Myocyte (in vitro differentiated cells): Measurements from ENCODE around the gene ERICH3. TPM values are rescaled to one million over a fixed set of nuclear protein-coding genes. Genes with fewer than 3 reads are reported as not detected.

Experiments
- DNase-seq: peaks from one replicate; pipeline ENCODE4 v3.0.0-alpha.2; 2012; ENCODE audit warnings: low read depth
- total RNA-seq: library from RNA; depleted of rRNA; stranded (reverse); fragments of >200 nt; gene quantifications from 2 replicates; pipeline ENCODE4 v1.2.3, GENCODE V29; 2014

ERICH3 gene
- total RNA-seq, 1 donor from 2014 or later: not detected

DNA sequence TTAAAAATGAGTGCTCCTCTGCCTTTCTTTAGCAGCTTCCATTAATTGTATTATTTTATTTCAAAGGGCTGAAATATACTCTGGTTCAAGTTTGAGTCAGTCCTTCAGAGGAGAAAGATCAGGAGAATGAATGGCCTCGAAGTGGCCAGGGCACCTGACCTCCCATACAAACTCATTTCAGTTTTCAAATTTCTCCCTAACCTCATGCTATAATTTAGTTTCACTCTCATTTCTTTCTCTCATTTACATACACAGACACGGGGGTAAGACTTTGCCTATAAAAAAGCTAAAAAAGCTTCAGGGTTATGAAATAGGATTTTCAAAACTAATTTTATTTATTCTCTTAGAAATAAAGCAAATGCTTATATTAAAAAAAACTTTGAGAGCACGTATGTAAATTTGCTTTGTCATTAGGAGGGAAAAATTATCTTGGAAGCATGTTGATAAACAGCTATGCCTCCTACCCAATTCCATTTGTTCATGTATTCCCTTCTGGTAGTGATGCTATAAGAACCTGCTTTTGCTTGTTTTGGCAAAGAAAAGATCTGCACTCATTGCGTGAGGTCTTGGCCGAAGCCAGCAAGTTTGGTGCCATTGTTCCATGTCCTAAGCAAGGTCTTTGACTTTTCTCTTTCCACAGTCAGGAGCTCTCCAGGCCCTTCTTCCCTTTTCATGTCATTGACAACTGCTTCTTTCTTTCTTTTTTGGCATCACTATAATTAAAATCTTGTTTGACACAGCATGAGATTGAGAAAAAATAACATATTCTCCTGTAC is 80.8 kb downstream of the ERICH3 start:
- no peak for DNase-seq

DNA sequence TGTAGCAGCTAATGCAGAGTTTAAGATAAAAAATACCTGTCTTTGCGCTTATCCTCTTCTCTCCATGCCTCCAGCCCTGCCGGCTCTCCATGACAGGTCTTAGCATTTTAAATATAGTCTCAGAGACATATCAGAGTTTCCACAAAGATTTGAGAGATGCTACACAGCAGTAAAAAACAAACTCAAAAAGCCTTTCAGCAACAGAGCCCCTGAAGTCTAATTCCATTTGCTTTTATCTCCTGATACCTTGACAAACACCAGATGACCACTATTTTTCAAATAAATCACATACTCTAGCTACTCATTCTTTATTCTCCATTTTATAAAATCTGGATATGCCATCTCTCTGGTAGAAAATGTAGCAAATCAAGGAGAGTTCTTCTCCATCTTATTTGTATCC is 81.6 kb downstream of the ERICH3 start:
- no peak for DNase-seq

DNA sequence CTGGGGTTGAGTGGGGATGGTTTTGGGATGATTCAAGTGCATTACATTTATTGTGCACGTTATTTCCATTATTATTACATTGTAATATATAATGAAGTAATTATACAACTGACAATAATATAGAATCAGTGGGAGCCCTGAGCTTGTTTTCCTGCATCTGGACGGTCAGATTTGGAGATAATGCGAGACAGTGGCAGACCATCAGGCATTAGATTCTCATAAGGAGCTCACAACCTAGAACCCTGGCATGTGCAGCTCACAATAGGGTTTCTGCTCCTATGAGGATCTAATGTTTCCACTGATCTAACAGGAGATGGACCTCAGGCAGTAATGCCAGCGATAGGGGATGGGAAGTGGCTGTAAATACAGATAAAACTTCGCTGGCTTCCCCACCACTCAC is 83.3 kb downstream of the ERICH3 start:
- DNase-seq: no peak

DNA sequence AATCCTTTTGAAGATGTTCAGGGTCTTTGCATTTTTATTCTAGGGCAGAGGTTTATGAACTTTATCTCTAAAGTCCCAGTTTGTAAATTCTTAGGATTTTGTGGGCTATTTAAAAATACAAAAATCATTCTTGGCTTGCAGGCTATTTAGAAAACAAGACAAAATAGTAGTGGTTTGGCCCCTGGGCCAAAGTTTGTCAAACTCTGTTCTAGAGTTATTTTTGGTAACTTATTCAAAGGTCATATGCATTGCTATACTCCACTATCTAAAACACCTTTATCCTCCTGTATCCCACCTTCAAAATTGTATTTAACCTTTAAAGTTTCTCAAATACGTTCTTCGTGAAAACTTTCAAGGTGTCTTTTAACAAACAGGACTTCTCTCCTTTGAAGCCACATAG is 85.7 kb downstream of the ERICH3 start:
- no peak for DNase-seq

DNA sequence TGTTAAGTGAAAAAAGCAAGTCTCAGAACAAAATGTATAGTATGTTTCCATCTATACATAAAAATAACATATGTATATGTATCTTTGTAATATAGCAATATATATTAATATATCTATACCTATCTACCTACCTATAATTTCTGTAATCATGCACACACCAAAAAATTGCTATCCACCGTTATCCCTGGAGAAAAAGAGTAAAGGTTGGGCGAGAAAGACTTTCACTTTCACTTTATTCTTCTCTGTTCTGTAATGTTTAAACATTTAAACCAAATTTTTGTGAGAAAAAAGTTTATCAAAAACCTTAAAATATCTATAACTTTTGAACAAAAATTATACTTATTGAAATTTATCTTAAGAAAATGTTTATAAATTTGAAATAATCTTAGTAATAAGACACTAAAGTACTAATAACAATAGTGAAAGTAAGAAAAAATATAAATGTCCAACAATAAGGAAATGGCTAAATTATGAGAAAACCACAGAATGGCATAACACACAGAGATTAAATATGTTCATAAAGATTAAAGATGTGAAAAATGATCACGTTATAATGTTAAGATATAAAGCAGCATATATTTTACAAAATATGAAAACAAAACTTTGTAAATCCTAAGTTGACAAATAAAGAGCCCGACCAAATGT is 87.2 kb downstream of the ERICH3 start:
- peak; percentile 6 for DNase-seq

DNA sequence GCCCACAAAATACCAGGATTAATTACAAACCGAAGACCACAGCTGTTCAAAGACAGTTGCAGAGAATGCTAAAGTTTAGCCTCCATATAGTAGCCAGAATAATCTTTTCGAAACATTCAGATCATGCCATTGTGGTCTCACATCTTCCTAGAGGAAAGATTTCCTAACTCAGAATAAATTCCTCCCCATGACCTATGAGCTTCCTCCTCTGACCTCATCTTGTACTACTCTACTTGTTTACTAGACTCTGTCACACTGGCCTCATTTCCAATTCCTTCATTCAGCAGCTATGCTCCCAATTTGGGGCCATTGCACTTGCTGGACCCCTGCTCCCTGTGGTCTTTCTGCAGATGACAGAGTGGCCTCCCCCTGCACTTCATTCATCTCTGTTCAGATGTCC is 89.4 kb downstream of the ERICH3 start:
- peak; percentile 4 for DNase-seq

DNA sequence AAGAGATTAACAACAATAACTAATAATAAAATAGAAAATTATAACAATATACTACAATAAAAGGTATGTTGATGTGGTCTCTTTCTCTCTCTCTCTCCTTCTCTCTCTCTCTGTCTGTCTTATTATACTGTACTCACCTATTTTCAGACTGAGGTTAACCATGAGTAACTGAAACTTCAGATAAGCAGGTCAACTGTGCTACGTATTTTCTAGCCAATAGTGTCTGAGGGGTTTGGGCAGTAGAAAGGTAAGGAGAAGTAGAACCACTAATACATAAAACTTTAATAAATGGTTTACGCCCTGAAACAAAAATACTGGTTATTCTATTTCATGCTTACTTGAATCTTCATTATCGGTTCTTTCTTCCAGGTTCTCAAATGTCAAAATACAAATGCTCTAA is 90.2 kb downstream of the ERICH3 start:
- DNase-seq: no peak

DNA sequence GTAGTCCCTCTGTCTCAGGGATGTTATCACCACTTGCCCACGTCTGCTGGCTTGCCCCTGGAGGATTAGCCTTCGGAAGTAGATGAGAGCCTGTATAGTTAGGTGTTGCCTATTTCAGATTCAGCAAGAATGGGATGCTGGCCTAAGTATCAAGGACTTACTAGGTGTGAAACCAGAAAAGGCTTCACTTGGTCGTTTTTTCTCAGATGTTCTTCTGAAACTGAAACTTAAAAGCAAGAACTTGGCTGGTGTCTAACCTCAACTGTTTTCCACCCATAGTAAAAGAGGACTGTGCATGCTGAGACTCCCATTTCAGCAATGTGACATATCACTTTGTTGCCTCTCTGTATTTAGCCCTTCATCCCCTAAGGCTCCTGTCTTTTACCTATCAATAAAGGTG is 94.2 kb downstream of the ERICH3 start:
- DNase-seq: no peak

DNA sequence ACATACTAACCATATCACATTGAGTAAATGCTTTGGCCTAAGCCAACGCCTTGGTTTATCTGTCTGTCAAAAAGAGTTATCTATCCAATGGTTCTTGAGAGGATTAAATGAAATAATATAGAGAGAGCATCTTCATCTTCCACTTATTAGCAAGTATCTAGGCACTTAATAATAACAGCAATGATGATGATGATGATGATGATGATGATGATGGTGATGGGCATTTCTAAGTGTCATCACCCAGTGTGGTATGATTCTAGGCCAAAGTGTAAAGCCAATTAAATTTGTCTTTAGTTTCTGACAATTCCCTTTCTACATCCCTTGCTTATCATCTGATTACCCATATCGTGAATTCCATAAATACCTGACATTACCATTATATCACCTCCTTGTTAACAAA is 95.5 kb downstream of the ERICH3 start:
- DNase-seq: no peak

DNA sequence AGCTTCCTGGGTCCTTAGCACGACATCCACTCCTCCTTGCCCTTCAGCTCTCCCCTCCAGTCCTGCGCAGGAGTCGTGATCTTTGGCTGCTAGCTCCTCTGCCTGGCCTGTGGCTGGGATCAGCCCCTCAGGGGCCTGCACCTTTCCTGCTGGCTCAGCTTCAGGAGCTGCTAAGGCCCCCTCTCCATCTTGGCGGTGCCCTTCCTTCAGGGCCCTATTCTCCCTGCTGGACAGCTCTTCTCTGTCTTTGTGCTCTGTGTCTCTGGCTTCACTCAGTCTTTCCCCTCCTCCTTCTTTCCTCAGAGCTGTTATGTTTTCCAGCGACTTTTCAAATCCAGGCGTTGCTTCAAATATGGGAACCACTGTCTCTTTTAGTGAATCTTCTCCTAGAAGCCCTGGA is 101.7 kb downstream of the ERICH3 start:
- DNase-seq: no peak

DNA sequence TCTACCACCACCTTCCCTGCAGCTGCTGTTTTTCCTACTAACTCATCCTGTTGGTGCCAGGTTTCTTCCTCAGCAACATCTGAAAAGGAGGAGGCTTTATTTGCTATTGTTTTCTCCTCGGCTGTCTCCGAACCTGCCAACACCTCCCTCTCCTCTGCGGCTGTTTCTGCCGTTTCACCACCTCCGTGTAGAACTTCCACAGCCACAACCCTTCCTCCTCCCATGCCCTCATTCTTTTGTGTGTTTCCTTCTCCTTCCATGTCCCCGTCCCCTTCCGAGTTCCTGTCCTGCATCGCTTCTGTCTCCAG is 102.1 kb downstream of the ERICH3 start:
- no peak for DNase-seq

DNA sequence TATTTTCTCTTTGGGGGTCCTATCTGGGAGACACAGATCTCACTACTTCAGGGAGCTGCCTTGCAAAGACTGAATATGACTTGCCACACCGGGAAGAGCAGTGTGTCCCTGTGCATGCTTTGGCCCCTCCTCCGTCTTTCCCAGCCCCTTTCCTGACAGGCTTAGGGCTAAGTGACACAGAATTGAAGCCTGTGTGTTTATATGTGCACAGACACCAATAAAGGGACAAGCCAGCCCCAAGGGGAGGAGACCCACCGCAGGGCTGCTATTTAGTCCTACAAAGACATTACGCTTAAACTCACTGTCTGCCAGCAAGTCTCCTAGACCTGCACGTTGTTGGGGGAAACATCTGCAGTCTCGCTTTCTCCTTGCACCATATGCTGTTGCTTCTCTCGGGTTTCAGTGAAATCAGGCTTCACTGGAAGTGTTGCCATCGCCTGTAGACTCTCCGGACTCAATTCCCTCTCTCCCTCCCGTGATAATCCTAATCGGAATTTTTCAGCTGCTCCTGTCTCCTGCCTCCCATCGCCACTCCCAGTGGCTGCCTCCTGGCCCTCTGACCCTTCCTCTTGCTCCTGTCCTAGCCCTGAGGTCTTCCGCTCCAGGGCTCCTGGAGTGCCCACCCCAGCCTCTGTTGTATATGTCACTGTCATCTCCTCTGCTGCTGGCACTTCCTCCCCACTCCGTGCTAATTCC is 102.6 kb downstream of the ERICH3 start:
- DNase-seq: no peak

DNA sequence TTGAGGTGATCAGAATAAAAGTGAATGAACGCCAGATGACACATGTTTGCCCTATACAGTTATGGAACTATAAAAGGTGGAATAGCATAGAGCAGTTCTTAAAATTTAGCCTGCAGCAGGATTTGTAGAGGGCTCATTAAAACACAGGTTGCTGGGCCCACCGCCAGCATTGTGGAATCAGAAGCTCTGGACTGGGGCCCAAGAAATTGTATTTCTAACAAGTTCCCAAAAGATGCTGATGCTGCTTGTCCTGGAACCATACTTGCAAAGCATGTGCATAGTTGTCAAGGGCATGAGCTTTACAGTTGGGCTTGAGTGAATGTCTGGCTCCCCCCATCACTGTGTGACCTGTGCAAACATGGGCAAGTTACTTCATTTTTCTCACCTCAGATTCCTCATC is 123.7 kb downstream of the ERICH3 start:
- DNase-seq: no peak

DNA sequence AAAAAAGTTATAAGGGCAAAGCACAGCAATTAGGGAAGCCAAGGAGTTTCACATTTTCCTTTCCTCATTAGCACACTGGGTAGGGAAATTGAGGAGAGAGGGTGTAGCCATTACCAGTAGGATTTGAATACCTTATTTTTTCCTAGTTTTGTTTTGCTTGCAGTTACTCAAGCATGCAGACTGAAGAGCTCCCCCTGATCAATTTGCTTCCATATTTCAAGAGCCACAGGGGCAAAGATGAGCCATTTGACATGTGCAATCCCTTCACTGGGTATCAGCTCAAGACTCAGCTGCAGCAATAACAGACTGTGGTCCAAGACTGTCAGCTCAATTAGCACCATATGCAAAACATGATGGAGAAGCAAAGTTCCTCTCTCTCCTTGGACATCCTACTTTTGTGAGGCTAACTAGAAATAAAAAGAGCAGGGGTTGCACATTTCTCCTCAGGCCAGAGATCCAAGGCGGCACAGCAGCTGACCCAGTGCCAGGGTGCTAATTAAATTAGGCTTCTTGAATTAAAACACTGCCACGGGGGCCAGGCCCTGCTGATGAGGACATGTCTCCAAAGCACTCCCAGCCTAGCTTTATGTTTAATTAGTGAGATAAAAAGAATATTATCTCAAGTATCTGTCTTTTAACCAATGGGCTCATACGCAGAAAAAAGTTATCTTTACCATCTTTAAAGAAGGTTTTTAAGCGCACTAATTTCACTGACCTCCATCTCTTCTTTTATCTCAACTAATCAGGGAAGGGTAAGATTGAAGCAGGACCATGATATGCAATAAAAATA is 124.4 kb downstream of the ERICH3 start:
- no peak for DNase-seq

DNA sequence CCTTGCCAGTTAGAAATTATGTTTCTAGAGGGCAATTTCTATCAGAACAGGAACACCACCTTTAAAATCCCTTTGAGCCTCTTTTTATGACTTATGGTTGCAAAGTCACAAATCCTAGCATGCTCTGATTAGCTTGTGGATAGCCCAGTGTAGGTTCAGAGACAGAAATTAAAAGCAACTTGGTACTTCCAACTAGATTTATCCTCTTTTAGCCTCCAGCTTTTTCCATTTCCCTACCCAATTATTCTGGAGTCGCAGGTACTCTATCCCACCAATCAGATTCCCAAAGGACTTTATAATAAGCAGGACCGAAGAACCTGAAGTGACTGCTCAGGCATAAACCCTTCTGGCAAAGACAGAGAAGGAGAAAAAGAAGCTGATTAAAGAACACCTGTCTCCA is 127.8 kb downstream of the ERICH3 start:
- DNase-seq: no peak

DNA sequence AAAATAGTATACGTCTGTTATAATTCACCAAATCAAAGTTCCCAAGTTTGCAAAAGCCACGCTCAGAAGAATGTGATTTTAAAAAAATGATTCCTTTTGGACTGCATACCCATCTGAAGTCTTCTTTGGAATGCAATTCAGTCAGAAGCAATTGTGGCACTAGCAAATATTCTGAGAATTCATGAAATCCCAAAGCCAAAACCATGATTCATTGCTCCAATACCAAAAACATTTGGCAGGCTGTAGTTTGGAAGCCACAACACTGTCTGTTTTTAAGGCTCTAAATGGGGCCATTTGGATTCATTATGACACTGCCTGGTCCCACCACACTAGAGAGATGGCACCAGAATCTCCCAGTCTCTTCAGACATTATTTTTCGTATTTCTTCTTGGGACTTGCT is 139.4 kb downstream of the ERICH3 start:
- peak; percentile 34 for DNase-seq

DNA sequence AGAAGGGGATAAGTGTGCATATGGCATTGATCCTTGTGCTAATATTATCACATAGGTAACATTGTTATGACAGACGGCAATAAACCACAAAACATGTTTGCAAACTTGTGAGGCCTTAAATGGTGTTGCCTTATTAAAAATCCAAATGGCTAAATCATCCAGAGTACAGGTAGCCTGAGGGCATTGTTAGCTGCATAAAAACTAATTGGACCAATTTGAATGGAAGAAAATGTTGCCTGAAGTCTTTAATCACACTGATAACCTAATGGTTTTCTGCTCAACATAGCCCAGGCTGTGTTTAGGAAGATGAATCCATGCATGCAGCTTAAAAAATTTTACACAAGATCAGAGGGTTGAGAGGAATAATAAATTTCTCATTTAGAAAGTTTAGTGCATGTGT is 141.8 kb downstream of the ERICH3 start:
- DNase-seq: no peak

DNA sequence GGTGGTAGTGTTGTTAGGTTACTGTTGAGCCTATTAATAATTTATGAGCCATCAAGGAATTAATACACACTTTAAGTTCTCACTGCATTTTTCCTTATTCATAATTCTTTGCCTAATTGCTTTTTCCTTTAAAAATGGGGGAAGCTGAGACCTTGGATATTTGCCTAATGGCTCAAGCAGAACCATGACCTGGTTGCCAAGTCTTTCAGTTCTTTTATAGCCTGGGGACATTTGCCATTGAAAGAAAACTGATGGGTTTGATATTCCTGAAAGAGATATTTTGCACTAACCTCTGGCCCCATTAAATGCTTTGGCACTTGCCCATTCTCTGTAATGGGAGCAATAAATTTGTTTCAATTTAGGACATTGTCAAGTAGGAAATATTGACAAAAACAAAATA is 142.7 kb downstream of the ERICH3 start:
- DNase-seq: no peak

DNA sequence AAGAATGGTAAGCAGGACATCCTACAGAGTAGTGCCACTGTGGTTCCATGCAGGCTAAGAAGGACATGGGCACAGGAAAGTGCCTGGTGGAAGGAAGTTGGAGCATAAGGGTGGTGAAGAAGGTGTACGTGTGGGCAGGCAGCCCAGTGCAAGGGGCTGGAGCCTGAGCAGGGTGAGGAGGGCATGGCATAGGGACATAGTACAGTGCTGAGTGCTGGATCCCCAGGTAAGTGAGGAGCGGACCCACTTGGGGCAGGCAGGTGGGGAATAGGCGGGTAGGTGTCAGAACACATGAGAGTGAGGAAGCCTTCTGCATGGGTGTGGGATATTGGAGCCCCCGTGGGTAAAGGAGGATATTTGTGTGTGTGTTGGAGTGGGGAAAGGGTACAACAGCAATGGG is 145.5 kb downstream of the ERICH3 start:
- DNase-seq: no peak

DNA sequence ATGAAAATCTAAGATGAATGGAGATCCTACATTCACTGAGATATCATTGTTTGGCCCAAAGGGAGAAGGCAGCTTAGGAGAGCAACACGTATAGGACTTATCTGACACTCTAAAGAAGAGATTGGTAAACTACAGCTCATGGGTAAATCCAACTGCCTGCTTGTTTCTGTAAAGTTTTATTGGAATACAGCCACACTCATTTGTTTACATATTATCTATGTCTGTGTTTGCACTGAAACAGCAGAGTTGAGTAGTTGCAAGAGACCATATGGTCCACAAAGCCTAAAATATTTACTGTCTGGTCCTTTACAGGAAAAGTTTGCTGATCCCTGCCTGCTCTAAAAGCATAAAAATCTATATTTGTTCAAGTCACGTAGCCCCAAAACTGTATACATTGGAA is 146.9 kb downstream of the ERICH3 start:
- no peak for DNase-seq

DNA sequence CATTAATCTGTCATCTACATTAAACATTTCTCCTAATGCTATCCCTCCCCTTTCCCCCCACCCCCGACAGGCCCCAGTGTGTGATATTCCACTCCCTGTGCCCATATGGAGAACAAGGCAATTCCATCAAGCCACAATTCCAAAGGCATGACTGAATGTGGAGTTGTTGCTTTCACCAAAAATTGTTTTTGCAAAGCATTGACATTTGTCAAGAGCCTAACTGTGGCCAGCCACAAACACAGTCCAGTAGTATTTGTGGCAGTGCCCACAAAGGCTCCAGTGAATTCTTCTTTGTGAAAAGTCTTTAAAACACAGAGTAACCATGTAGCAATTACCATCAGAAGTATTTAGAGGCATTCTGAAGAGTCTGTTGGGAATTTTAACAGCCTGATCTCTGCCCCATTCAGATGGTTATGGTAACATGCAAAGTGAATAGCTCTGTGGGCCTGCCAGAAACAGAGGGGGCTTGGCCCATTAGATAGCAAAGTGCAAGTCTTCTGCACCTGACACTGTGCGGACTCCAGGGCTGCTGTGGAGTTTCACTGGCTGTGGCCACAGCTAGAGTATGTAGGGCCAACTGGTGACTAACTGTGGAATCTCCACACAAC is 149.6 kb downstream of the ERICH3 start:
- peak; percentile 51 for DNase-seq

DNA sequence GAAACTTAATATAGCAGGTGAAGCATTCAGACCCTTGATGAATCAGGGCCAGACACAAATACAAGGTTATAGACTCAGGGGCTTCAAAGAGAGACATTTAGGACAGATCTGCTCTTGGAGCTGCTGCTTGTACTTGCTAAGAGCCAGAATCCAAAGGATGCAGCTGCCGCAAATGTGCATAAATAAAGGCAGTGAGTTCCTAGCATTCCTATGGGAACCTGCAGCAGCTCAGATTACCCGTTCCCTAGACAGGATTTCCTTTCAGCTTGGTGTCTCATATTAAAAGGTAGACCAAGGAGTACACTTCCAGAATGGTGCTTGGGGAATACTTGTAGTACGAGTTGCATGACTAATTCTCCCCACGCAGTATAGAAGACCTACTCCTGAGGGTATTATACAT is 151.4 kb downstream of the ERICH3 start:
- DNase-seq: peak; percentile 15
